ENCODE data around the gene TREML1.
"Not testable (repeated sequence)": the region's sequence is repeated elsewhere in the genome, so short reads cannot be mapped to it uniquely, and the experiment has no call there.

TREML1 gene

DNA sequence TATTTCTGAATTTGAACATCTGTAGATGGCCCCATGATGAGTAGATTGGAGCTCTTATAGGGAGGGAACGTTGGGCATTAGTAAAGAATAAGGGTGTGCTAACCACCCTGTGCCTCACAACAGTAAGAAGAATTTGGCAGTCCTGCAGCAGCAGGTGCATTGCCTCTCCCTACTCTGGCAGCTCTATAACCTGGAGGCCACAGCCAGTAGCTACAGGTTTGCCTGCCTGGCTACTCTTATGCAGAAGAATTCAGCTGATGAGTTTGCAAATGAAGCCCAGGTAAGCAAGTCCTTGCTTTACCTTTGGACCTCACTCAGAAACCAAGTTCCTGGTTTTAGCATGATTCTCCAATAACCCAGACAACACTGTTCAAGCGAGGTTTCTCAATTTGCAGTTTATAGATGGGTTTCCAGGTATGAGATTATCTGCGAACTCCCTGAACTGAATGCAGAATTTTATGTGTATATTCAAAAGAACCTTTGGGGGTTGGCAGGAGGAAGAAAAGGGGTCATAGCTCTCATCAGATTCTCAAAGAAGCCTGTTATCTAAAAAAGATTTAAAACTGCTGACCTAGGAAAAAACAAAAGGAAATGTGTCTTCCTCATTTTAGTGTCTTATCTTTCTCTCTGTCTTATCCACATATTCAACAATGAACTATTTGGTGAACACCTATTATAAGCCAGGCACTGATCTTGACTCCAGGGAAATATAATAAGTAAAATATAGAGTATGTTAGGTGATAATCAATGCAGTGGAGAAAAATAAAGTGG is 18.9 kb downstream of the TREML1 start:
- no peak for DNase-seq

DNA sequence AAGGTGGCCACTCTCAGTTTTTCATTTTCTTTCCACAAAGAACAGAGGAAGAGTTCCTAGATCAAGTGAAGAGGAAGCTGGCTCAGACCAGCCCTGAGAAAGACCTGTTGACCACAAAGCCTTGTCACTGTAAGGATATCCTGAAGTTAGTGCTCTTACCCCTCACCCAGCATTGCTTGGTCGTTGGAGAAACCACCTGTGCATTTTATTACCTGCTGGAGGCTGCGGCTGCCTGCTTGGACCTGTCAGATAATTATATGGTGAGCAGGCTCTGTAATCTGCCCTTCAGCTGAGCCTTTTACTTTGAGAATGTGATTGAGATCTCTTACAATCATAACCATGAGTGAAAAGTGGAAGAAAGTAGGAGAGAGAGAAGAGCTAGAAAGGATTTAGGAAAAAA is 21.9 kb downstream of the TREML1 start:
- DNase-seq, result no peak

DNA sequence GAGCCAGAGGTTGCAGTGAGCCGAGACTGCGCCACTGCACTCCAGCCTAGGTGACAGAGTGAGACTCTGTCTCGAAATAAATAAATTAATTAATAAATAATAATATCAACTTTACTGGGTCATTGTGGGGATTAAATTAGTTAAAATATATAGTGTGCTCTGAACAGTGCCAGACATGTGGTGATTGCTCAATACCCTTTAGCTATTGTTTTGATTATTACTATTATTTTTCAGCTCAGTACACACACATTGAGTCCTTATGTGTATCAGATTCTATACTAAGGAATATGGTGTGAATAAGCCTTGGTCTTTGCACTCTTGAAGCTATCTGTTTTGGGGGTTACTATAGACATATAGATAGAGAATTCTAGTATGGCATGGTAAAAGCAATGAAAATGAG is 28.9 kb downstream of the TREML1 start:
- DNase-seq, result no peak

GRCh38 chr6:41122918-41123317 is 31.2 kb downstream of the TREML1 start:
- no peak for DNase-seq

GRCh38 chr6:41122373-41122772 is 31.8 kb downstream of the TREML1 start:
- no peak for DNase-seq

DNA sequence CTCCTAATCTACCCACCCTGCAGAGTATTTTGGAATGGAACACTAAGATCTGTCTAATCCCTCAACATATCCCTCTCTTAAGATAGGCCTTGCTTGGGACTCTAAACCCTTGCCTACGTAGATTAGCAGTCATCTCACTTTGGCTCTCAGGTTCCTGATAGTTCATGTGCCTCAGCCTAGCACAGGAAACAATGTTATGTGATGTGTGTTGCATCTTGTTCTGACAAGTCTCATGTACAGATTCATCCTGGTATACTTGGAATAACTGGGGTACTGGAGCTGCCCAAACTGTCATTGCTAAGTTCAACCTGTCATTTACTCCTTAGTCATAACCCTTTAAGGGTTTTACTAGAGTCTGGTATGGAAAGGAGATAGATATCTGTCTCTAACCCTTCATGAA is 34.1 kb downstream of the TREML1 start:
- DNase-seq, result no peak

DNA sequence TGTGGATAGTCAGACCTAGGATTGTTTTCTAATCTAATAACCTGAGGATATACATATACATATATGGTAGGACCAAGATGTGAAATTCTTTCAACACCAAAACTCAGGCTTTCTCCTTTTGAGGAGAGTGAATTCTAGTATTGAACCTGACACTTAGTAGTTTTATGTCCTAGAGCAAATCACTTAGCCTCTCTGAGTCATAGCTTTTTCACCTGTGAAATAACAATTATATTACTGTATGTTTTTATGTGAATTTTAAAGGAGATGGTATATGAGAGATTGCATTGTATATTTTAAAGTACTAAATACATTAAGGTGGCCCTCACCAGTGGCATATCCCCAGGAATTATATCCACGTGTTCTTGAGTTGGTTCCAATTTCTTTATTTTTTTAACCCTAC is 34.6 kb downstream of the TREML1 start:
- no peak for DNase-seq

DNA sequence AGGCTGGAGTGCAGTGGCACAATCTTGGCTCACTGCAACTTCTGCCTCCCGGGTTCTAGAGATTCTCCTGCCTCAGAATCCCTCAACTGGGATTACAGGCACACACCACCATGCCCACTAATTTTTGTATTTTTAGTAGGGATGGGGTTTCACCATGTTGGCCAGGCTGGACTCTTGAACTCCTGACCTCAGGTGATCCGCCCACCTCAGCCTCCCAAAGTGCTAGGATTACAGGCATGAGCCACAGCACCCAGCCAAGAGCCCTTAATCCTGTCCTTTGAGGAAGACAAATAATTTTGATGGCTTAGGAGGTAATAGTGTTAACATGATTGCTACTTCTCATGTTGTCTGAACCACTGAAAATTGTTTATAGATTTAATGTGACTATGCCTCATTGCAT is 39.1 kb downstream of the TREML1 start:
- DNase-seq, result not testable (repeated sequence)

DNA sequence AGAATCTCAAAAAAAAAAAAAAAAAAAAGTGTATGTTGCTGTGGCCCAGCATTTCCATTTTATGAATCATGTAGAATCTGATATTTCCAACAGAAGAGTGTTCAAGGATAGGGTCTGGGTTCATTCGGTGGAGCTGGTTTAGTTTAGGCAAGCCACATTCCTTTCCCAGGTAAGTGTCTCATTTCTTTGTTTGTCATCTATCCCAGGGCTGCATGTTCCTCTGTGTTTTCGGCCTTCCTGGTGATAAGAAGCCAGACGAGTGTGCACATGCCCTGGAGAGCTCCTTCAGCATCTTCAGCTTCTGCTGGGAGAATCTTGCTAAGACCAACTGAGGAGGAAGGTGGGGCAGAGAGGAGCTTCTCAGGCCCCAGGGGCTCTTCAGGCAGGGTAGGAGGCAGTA is 43.1 kb downstream of the TREML1 start:
- DNase-seq, result no peak

GRCh38 chr6:41103847-41104246 is 50.3 kb downstream of the TREML1 start:
- DNase-seq, result no peak

GRCh38 chr6:41100871-41101287 is 53.3 kb downstream of the TREML1 start:
- DNase-seq, result no peak
